CD4-positive, CD25-positive, alpha-beta regulatory T cell (primary cell): ENCODE results near the gene PEAK1. TPM values are rescaled to one million over a fixed set of nuclear protein-coding genes. Genes with fewer than 3 reads are reported as not detected.
A peak's percentile ranks its signal among the peaks of the same experiment; 100 is the strongest.
"Not testable (repeated sequence)": the region's sequence is repeated elsewhere in the genome, so short reads cannot be mapped to it uniquely, and the experiment has no call there.

Experiments
- ATAC-seq, 2 donors: fragments of 150-1000 bp; cut with Tn5 transposase; one replicate each; pipeline ENCODE4 v1.10.0; 2021; ENCODE audit warnings: low read depth in 2 of 2, moderate number of reproducible peaks in 2 of 2, moderate library complexity in 1 of 2
- DNase-seq, 3 donors: peaks; one replicate each; pipeline versions ENCODE4 v3.0.0 to v3.0.0-alpha.2; 2012 to 2022; ENCODE audit warnings: mixed read lengths in 1 of 3
- H3K27ac ChIP-seq: one replicate; pipeline ENCODE4 v1.7.0; 2013; ENCODE audit warnings: mild to moderate bottlenecking, low read length; ENCODE audit not compliant: insufficient read depth, poor library complexity, severe bottlenecking
- H3K27me3 ChIP-seq: one replicate; pipeline ENCODE4 v1.7.0; 2013; ENCODE audit warnings: low read length; ENCODE audit not compliant: control insufficient read depth, insufficient read depth
- H3K36me3 ChIP-seq: one replicate; pipeline ENCODE4 v1.7.0; 2013; ENCODE audit warnings: mild to moderate bottlenecking, low read length, moderate library complexity; ENCODE audit not compliant: control insufficient read depth, insufficient read depth
- H3K4me1 ChIP-seq: 2 replicates; pipeline ENCODE4 v1.7.0; 2013; ENCODE audit warnings: mild to moderate bottlenecking, low read length; ENCODE audit not compliant: insufficient read depth, control insufficient read depth, poor library complexity, severe bottlenecking
- H3K4me3 ChIP-seq: one replicate; pipeline ENCODE4 v1.7.0; 2013; ENCODE audit warnings: low read depth, mild to moderate bottlenecking, low read length, moderate library complexity
- H3K9me3 ChIP-seq, 2 experiments: 1 replicate in 1 of 2; 2 replicates in 1 of 2; pipeline ENCODE4 v1.7.0; 2013; ENCODE audit warnings: low read length in 2 of 2, mild to moderate bottlenecking in 1 of 2, moderate library complexity in 1 of 2; ENCODE audit not compliant: control insufficient read depth in 2 of 2
- H3K27ac Mint-ChIP-seq, 3 donors: one replicate each; pipeline ENCODE4 v1.8.0; 2020 to 2022; ENCODE audit warnings: mild to moderate bottlenecking in 3 of 3, mixed read lengths in 3 of 3, moderate library complexity in 2 of 3
- H3K27me3 Mint-ChIP-seq: one replicate; pipeline ENCODE4 v1.8.0; 2022; ENCODE audit warnings: mild to moderate bottlenecking, mixed read lengths
- H3K36me3 Mint-ChIP-seq: one replicate; pipeline ENCODE4 v1.8.0; 2020; ENCODE audit warnings: mixed read lengths
- H3K4me1 Mint-ChIP-seq, 4 donors: one replicate each; pipeline ENCODE4 v1.8.0; 2020 to 2022; ENCODE audit warnings: mixed read lengths in 4 of 4, mild to moderate bottlenecking in 1 of 4
- H3K4me3 Mint-ChIP-seq, 4 donors: one replicate each; pipeline ENCODE4 v1.8.0; 2020 to 2022; ENCODE audit warnings: mild to moderate bottlenecking in 4 of 4, mixed read lengths in 4 of 4, moderate library complexity in 3 of 4
- H3K9me3 Mint-ChIP-seq, 7 donors: one replicate each; pipeline ENCODE4 v1.8.0; 2020 to 2022; ENCODE audit warnings: mixed read lengths in 7 of 7, mild to moderate bottlenecking in 3 of 7, moderate library complexity in 2 of 7
- polyA plus RNA-seq, 4 donors: library from polyadenylated mRNA; unstranded; fragments of 300-500 nt; fragmentation: Illumina TruSeq; gene quantifications; one replicate each; pipeline ENCODE4 v1.2.3, GENCODE V29; 2021
- total RNA-seq: library from RNA; stranded (reverse); gene quantifications from one replicate; pipeline ENCODE4 v1.2.3, GENCODE V29; 2022

The PEAK1 gene
- total and polyA plus RNA-seq, 5 donors from 2014 or later: 0.15 to 9.6 (median 1.1) TPM

DNA sequence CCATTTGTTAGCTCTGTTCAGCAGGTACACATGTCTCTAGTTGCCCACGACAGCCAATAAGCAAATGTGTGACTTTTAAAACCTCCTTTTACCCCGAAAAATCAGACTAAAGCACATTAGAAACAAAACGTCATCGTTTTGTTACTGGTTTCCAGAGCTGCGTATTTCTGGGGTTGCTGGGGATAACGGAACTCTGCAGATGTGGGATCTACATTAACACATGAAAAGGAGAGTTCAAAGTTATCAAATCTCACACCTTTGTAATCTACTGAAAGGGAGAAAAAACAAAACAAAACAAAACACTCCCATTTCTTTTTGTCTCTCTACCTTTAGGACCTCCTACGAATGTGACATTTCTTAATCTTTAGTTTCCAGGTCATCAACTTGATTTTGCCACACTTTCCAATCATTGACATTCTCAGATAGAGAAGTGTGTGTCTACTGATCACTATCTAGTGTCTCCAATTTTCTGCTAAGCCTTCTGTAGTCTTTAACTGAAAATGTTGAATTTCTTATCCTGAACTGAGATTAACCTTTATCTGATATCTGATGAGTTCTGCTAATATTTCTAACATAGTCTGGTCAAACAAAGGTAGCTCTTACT is 256.0 kb downstream of the PEAK1 start:
- ATAC-seq (no peak), DNase-seq (no peak)
- Mint-ChIP-seq H3K27ac (no peak overlapping the region), H3K36me3 (peaks cover 3% of the 10 kb centered on the region), H3K27me3 (no peaks in the 10 kb centered on the region), H3K4me1 (peaks cover 8 to 40% (median 17%) of the 10 kb centered on the region in 4 donors), H3K9me3 (no peaks in the 10 kb centered on the region), H3K4me3 (no peak overlapping the region)
- no peaks in the 10 kb centered on the region for H3K27me3 ChIP-seq
- H3K9me3 ChIP-seq: no peaks in the 10 kb centered on the region
- H3K4me1 ChIP-seq: peaks cover 7% of the 10 kb centered on the region
- no peak overlapping the region for H3K4me3 ChIP-seq
- H3K27ac ChIP-seq: no peak overlapping the region
- no peaks in the 10 kb centered on the region for H3K36me3 ChIP-seq

DNA sequence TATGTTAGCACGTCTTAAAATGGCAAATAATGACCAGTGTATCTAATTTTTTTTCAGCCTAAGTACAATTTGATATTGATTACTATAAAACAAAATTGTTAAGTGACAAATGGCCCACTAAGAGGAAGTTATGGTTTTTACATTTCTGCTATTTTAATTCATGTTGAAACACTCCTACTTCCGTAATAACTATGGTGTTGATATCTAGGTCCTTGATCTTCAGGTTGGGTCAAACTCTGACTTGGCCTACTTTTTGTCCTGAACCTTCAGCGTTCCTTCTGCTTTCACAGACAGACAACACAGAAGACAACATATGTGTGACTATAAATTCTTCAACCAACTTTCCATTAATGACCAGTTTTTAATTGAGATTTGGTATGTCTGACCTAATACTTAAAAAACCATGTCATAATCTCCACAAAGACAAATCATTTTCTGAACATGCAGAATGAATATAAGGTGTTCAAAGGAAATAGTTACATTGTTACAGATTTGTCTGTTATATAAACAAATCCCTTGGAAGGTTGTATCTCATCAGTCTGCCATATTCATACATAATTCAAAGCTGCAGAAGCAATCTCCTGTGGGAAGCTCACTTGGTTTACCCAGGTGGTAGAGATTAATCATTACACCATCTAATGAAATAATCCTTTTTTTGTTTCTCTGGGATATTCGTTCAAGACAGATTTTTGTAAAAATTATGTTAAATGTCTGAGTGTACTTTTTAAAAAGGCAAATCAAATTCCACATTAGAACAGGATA is 256.9 kb downstream of the PEAK1 start:
- no peaks in the 10 kb centered on the region for H3K27me3 Mint-ChIP-seq

DNA sequence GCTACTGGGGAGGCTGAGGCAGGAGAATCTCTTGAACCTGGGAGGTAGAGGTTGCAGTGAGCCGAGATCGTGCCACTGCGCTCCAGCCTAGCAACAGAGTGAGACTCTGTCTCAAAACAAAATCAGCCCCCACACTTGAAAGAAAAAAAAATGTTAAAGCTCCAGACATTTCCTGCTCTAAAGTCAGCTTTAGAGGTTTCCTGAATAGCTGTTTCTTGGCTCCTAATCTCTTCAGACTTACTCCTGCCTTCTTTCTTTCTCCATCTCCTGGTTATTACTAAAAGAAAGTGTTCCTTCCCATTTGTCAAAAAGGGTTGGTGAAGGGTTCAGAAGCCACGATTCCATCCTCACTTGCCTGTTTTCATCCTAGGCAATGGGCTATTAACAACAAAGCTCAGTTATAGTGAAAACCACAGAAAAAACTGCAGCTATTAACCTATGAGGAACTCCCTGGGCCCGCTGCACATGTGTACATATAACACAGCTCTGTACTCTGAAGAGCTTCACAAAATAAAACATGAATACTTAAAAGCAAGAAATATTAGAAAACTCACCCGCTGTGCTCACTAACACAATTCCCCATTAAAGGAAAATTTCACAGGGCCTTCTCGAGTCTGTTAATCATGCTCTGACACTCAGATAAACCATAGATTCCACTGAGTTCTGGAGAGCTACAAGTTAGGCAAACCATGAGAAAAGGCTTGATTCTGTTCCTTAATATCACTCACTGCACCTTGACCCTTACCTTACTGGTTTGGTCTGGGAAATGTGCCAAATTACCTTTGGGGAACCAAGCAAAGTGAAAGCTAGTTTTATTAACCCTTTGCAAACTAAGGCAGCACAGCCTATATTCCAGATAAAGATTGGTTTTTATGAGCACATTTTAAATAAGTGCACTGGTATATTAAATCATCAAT is 259.1 kb downstream of the PEAK1 start:
- Mint-ChIP-seq H3K9me3 (no peaks in the 10 kb centered on the region), H3K27ac (peak overlapping the region in 2 of 3 donors; percentile 42 to 97), H3K4me3 (peak overlapping the region in 3 of 4 donors; percentile 7 to 21 (median 15)), H3K36me3 (no peaks in the 10 kb centered on the region), H3K4me1 (peaks cover 8 to 40% (median 17%) of the 10 kb centered on the region in 4 donors), H3K27me3 (no peaks in the 10 kb centered on the region)
- ATAC-seq (peak in 1 of 2 donors; percentile 44), DNase-seq (peak in 2 of 3 donors; percentile 6 to 21)
- Histone ChIP-seq H3K4me1 (peaks cover 7% of the 10 kb centered on the region), H3K9me3 (no peaks in the 10 kb centered on the region), H3K4me3 (peak overlapping the region; percentile 1), H3K27me3 (no peaks in the 10 kb centered on the region), H3K36me3 (no peaks in the 10 kb centered on the region), H3K27ac (no peak overlapping the region)

More for the DNA sequence above, 256.9 kb downstream of the PEAK1 start:
- H3K36me3 ChIP-seq: no peaks in the 10 kb centered on the region
- no peaks in the 10 kb centered on the region for H3K36me3 Mint-ChIP-seq
- peaks cover 8 to 40% (median 17%) of the 10 kb centered on the region in 4 donors for H3K4me1 Mint-ChIP-seq
- H3K27me3 ChIP-seq: no peaks in the 10 kb centered on the region
- no peak overlapping the region for H3K27ac ChIP-seq
- peaks cover 7% of the 10 kb centered on the region for H3K4me1 ChIP-seq
- no peak for DNase-seq
- H3K9me3 ChIP-seq: no peaks in the 10 kb centered on the region
- H3K9me3 Mint-ChIP-seq: no peaks in the 10 kb centered on the region
- no peak for ATAC-seq
- peak overlapping the region in 1 of 4 donors; percentile 2 for H3K4me3 Mint-ChIP-seq
- H3K4me3 ChIP-seq: no peak overlapping the region
- peak overlapping the region in 1 of 3 donors; percentile 71 for H3K27ac Mint-ChIP-seq

DNA sequence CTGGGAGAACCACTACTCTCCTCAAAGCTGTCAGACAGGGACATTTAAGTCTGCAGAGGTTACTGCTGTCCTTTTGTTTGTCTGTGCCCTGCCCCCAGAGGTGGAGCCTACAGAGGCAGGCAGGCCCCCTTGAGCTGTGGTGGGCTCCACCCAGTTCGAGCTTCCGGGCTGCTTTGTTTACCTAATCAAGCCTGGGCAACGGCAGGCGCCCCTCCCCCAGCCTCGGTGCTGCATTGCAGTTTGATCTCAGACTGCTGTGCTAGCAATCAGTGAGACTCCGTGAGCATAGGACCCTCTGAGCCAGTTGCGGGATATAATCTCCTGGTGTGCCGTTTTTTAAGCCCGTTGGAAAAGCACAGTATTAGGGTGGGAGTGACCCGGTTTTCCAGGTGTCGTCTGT is 263.9 kb downstream of the PEAK1 start:
- peak in 2 of 3 donors; percentile 11 to 17 for DNase-seq
- H3K9me3 Mint-ChIP-seq, H3K36me3 ChIP-seq, H3K27ac ChIP-seq, H3K27ac Mint-ChIP-seq, H3K27me3 ChIP-seq, H3K4me1 ChIP-seq, H3K36me3 Mint-ChIP-seq, ATAC-seq, H3K4me3 Mint-ChIP-seq, H3K4me3 ChIP-seq, H3K27me3 Mint-ChIP-seq, H3K9me3 ChIP-seq: not testable (repeated sequence)
- peaks cover 5 to 14% (median 6%) of the 10 kb centered on the region in 4 donors for H3K4me1 Mint-ChIP-seq

DNA sequence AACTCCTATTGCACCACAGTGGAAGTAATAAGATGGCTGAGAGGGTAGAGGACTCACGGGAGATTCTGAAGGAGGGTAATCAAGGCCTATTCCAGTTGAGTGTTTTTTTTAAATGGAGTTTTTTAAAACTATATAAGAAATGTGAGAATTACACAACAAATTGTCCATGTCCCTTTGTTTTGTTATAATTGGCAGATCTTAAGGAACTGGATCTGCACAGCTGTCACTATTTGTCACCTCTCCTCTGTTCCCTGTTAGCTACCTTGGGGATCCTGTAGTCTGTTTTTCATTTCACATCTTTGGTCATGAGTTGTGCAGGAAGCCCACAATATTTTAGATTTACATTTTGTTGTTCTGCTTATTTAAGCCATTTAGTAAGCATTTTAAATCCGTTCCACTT is 271.7 kb downstream of the PEAK1 start:
- no peaks in the 10 kb centered on the region for H3K4me1 ChIP-seq
- Mint-ChIP-seq H3K4me3 (no peak overlapping the region), H3K36me3 (peaks cover 3% of the 10 kb centered on the region), H3K27me3 (no peaks in the 10 kb centered on the region), H3K4me1 (no peaks in the 10 kb centered on the region), H3K27ac (no peak overlapping the region), H3K9me3 (peaks cover 0 to 3% (median 0%) of the 10 kb centered on the region in 7 donors)
- DNase-seq (no peak), ATAC-seq (no peak)
- H3K4me3 ChIP-seq: no peak overlapping the region
- H3K9me3 ChIP-seq: no peaks in the 10 kb centered on the region
- no peak overlapping the region for H3K27ac ChIP-seq
- H3K36me3 ChIP-seq: no peaks in the 10 kb centered on the region
- H3K27me3 ChIP-seq: no peaks in the 10 kb centered on the region

DNA sequence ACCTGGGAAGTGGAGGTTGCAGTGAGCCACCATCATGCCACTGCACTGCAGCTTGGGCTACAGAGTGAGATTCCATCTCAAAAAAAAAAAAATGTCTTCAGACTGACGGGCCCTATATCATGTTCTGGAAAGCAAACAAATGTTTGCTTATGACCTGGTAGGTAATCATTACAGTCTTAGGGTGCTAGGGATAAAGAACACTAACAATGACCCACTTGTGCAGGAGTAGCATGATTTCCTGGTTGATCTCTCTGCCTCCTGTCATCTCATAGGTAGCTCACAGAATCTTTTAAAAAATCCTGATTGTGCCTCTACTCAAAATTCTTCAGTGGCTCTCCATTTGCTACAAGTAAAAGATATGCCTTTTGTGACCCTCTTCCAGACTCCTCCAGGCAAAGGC is 274.5 kb downstream of the PEAK1 start:
- no peak for DNase-seq
- H3K27ac Mint-ChIP-seq: no peak overlapping the region
- H3K27ac ChIP-seq: no peak overlapping the region
- no peak overlapping the region for H3K4me3 ChIP-seq
- no peaks in the 10 kb centered on the region for H3K4me1 Mint-ChIP-seq
- H3K4me1 ChIP-seq: no peaks in the 10 kb centered on the region
- H3K36me3 ChIP-seq: no peaks in the 10 kb centered on the region
- peaks cover 1 to 7% of the 10 kb centered on the region in 2 experiments for H3K9me3 ChIP-seq
- peaks cover 0 to 19% (median 3%) of the 10 kb centered on the region in 7 donors for H3K9me3 Mint-ChIP-seq
- no peak for ATAC-seq
- H3K27me3 Mint-ChIP-seq: no peaks in the 10 kb centered on the region
- peaks cover 25% of the 10 kb centered on the region for H3K36me3 Mint-ChIP-seq
- H3K4me3 Mint-ChIP-seq: no peak overlapping the region
- H3K27me3 ChIP-seq: no peaks in the 10 kb centered on the region

DNA sequence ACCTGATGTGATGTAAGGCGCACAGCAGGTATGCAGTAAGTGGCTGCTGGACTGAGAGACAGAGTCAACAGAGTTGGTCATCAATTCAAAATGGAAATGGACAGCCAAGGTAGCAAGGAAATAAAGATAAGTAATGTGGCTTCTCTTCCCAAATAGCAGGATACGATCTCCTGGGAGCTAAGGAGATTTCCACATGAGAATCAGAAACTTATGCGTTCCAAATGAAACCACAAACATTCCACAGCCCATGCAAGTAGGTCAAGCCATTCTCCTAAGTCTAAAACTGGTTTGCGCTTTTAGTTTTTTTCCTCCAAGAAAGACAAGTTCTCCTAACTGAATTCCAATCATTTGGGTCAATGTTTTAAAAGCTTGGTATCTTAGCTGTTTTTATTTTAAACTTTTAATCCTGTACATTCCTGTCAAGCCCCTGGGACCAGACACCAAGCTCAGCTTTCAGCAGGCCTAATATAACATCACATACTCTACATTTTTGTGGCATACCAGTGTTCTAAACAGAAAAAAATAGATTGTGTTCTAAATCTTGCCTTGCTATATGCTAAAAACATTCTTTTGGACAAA is 275.3 kb downstream of the PEAK1 start:
- Histone ChIP-seq H3K4me3 (no peak overlapping the region), H3K9me3 (peaks cover 7 to 8% of the 10 kb centered on the region in 2 experiments), H3K36me3 (no peaks in the 10 kb centered on the region), H3K27me3 (no peaks in the 10 kb centered on the region), H3K4me1 (no peaks in the 10 kb centered on the region), H3K27ac (no peak overlapping the region)
- Mint-ChIP-seq H3K27ac (no peak overlapping the region), H3K27me3 (no peaks in the 10 kb centered on the region), H3K4me1 (no peaks in the 10 kb centered on the region), H3K36me3 (peaks cover 25% of the 10 kb centered on the region), H3K9me3 (peaks cover 0 to 21% (median 3%) of the 10 kb centered on the region in 7 donors), H3K4me3 (no peak overlapping the region)
- ATAC-seq: no peak
- DNase-seq: no peak
